HG03280 (cell line): ENCODE measurements around the gene BACH2.
A peak's percentile ranks its signal among the peaks of the same experiment; 100 is the strongest.
"Not testable (repeated sequence)": the region's sequence is repeated elsewhere in the genome, so short reads cannot be mapped to it uniquely, and the experiment has no call there.

Experiments
- ATAC-seq: cut with Tn5 transposase; IDR thresholded peaks from one replicate; pipeline ENCODE4 v1.9.1; 2021; ENCODE audit warnings: mild to moderate bottlenecking, moderate library complexity; ENCODE audit not compliant: unreplicated experiment

BACH2 gene

DNA sequence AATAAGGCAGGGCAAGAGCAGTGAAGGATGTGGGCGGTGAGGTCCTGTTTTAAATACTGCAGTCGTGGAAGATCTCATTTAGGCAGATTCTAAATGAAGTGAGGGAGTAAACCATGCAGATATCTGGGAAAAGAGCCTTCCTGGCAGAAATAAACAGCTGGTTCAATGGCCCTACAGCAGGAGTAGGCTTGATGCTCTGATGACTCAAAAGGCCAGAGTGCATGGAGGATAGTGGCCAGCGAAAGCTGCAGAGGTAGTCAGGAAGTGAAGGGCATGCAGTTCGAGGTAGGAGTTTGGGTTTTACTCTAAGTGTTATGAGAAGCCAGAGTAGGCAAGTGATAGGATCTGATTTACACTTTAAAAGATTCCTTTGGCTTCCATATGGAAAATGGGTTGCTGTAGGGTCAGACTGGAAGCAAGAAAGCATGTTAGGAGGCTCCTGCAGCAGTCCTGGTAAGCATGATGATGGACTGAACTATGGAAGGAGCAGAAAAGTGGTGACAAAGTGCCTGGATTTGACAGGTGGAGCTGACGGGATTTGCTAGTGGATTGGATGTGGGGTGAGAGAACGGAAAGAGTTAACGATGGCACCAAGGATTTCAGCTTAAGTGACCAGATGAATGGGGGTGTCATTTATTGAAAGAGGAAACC is 252.3 kb downstream of the BACH2 start:
- ATAC-seq: no peak

DNA sequence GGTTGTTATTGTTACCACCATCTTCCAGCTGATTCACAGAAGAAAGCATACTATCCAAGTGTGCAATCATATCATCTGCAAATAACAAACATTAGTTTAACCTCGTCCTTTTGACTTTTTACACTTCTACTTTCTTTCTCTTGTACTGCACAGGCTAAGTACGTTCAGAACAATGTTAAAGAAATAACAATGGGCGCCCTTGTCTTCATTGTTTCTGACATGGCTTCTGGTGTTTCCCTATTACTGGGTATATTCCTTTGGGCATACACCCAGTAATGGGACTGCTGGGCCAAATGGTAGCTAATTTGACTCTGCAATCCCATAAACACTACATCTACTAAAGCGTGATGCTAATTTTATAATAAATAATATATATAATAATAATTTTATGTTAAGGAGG is 255.7 kb downstream of the BACH2 start:
- no peak for ATAC-seq

GRCh38 chr6:90039911-90040310 is 256.7 kb downstream of the BACH2 start:
- ATAC-seq: no peak

DNA sequence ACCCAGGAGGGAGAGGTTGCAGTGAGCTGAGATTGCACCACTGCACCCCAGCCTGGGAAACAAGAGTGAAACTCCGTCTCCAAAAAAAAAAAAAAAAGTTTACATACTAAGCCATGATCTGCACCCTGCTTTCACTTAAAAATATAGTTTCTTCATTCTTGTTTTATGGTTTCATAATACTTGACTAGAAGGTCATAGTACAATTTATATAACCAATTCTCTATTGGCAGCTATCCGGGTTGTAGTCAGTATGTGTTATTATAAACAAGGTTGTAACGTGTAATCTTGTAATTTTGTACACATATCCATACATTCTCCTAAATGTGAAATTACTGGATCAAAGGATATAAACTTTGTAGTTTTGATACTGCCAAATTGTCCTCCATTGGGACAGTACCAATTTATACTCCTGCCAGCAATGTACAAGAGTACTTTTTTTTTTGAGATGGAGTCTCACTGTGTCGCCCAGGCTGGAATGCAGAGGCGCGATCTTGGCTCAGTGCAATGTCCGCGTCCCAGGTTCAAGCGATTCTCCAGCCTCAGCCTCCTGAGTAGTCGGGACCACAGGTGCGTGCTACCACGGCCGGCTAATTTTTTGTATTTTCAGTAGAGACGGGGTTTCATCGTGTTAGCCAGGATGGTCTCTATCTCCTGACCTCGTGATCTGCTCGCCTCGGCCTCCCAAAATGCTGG is 257.5 kb downstream of the BACH2 start:
- ATAC-seq: no peak

GRCh38 chr6:90036963-90037362 is 259.7 kb downstream of the BACH2 start:
- ATAC-seq: no peak

GRCh38 chr6:90035047-90035723 is 261.5 kb downstream of the BACH2 start:
- no peak for ATAC-seq

DNA sequence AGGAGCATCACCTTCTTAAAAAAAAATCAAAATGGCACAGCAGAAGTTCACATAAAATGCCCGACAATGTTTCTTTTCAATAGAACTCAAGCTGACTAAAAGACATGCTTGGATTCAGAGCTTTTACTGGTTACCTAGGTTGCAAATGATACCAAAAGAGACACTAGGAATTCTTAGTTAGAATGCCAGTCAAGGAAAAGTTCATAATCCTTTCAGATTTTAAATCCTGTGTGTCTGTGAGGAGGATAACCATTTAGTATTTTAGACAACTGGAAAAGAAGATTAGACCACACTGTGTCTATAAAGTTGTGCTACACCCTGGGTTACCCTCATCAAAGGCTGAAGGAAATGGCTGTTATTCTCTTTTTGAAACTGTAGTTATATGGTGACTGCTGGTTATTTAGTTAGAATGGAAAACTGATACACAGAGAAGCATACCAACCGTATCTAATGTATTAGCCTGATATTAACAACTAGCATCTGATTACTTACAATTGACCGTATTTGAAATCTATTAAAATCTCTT is 262.8 kb downstream of the BACH2 start:
- no peak for ATAC-seq

- ATAC-seq: not testable (repeated sequence)
Observed at GRCh38 chr6:90032489-90033212, 264.0 kb downstream of the BACH2 start.

- no peak for ATAC-seq
Observed at GRCh38 chr6:90028995-90029635, 267.5 kb downstream of the BACH2 start.

DNA sequence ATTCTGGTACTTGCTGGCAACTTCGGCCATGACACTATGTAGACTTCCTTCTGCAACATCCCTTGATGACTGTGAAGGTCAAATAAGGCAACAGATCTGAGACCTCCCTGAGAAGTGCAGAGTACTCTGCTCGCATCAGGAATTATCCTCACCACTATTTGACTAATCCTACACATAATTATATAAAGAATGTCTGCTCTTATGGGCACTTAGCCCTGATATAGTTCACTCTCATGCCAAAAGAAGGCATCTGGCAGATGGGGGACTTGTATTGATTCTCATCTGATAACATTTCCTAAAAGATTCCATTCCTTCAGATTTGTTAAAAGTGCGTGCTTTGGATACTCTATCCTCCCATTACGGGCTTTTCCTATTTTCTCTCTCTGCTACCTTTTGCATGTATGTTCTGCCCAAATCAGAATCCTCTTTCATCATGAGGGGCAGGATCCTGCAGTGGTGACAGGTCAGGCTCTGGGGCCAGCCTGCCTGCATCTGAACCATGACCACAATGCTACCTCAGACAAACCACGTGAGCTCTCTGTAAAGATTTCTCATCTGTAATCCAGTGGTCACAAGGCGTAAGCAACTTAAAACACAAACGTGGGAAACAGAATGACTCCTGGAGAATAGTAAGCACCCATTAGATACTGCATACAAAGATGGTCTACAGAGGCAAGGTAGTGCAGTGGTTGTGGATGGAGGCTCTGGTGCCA is 268.4 kb downstream of the BACH2 start:
- no peak for ATAC-seq

DNA sequence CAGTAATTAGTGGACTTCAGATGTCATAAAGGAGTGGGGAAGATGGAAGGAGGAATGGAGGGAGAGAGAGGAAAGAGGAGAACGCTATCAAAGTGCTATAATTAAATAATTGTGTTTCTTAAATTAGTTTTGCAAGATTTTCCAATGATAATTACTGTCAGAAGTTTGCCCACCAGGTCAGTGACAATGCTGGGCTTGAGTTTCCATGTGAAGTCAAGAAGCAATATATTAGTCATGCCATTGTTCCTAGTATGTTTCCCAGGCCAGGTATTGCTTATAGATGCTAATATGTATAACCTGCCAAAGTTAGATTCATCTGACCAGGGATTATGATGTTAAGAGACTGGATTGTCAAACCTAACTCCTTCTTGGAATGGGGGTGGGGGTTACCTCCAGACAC is 270.4 kb downstream of the BACH2 start:
- no peak for ATAC-seq

- ATAC-seq: no peak
Observed at GRCh38 chr6:90025523-90026061, 271.1 kb downstream of the BACH2 start.

GRCh38 chr6:90024633-90025032 is 272.0 kb downstream of the BACH2 start:
- no peak for ATAC-seq

GRCh38 chr6:90021711-90022110 is 274.9 kb downstream of the BACH2 start:
- ATAC-seq: no peak

DNA sequence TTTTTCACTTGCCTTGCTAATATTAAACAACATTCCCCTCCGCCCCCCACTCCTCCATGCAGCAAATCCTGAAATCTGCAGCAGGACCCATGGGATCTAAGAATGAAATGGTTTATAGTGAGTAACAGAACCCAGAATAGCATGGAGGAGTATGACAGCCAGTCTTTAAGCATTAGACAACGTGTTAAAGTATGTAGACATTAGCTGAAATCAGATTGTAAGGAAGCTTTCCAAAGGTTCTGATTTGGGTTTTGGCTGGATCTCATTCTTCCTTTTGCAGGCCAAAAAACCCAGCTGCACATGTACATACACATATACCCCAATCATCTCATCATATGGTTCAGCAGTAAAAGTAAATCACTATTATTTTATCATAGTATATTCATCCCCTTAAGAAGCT is 275.9 kb downstream of the BACH2 start:
- no peak for ATAC-seq

- no peak for ATAC-seq
Observed at GRCh38 chr6:90019216-90019615, 277.4 kb downstream of the BACH2 start.

DNA sequence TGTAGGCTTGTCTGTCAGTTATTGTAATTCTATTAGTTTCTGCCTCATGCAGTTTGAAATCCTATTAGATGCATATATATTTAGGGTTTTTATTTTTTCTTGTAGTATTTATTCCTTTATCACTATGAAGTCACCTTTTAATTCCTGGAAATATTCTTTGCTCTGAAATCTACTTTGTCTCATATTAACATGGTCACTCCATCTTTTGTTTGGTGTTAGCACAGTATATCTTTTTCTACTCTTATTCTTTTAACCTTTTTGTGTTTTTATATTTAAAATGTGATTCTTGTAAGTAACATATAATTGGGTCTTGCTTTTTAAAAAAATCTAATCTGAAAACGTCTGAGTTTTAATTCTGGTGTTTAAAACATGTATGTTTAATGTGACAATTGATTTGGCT is 280.8 kb downstream of the BACH2 start:
- no peak for ATAC-seq

DNA sequence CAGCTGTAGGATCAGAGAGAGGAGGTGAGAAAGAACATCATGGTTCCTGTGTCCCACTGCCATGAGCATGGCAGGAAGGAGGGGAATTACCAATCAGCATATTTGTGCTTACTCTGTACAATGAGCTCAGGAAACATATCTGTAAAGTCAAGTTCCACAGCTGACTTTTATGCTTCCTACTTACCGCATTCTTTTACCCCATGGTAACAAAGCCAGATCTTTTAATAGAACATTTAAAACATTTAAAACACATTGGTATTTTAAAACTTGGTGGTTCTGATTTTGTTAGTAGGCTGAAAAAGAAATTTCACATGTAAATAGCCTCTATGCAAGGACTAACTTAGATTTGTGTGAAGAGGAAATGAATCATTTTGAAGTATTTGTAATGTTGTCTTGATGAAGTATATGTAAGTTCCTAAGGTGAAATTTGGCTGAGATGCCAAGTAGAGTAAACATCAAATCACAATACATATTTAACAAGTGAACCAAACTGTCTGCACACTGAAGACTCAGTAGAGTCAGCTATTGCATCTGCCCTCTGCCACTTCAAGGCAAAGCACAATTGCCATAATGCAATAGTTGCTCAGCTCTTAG is 287.6 kb downstream of the BACH2 start:
- ATAC-seq: peak; percentile 21

- ATAC-seq: peak; percentile 67
Observed at GRCh38 chr6:90008189-90008907, 288.3 kb downstream of the BACH2 start.
